22Rv1 (cell line): Measurements from ENCODE around the gene KCNQ5.

ENCODE experiments used
- ZFX ChIP-seq: fragments of 450-650 bp; IDR thresholded peaks from 2 replicates; pipeline ENCODE4 v1.6.1; 2017; ENCODE audit warnings: antibody characterized with exemption, borderline replicate concordance
- TF ChIP-seq, protein P1 (sequence below): fragments of 450-650 bp; IDR thresholded peaks from 2 replicates; pipeline ENCODE4 v1.5.1; 2017; ENCODE audit warnings: mild to moderate bottlenecking

DNA sequence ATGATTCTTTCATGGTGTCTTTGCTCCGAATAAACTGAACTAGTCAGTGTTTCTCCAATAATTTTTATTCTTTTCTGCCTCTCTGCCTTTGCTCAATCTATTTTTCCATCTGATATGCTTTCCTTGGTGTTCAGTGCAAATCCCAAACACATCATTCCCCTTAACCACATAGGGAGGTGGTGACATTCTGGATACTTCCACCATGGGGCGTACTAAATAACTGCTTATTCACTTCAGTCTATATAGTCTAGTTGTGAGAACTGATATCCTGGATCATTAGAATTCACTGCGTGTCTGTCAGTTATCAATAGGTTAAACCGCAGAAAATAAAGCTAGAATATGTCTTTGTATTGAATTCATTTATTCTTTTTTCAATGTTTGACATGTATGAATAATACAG lies 83.1 kb downstream of the KCNQ5 start:
- TF ChIP-seq, protein P1, sequence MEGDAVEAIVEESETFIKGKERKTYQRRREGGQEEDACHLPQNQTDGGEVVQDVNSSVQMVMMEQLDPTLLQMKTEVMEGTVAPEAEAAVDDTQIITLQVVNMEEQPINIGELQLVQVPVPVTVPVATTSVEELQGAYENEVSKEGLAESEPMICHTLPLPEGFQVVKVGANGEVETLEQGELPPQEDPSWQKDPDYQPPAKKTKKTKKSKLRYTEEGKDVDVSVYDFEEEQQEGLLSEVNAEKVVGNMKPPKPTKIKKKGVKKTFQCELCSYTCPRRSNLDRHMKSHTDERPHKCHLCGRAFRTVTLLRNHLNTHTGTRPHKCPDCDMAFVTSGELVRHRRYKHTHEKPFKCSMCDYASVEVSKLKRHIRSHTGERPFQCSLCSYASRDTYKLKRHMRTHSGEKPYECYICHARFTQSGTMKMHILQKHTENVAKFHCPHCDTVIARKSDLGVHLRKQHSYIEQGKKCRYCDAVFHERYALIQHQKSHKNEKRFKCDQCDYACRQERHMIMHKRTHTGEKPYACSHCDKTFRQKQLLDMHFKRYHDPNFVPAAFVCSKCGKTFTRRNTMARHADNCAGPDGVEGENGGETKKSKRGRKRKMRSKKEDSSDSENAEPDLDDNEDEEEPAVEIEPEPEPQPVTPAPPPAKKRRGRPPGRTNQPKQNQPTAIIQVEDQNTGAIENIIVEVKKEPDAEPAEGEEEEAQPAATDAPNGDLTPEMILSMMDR = no peak
- no peak for TF ChIP-seq ZFX
